Thyroid gland (tissue), 4 donors: ENCODE results near the gene SUGT1. TPM values are rescaled to one million over a fixed set of nuclear protein-coding genes. Genes with fewer than 3 reads are reported as not detected.

Source experiments
- DNase-seq, 2 donors: peaks; one replicate each; pipeline ENCODE4 v3.0.0-alpha.2; 2019
- H3K27ac ChIP-seq, 3 donors: fragments of 200-600 bp; sonication (generic); 1 replicate in 2 of 3; 2 replicates in 1 of 3; pipeline ENCODE4 v1.5.1; 2016 to 2019; ENCODE audit warnings: mild to moderate bottlenecking in 1 of 3, moderate library complexity in 1 of 3
- H3K27me3 ChIP-seq: fragments of 200-600 bp; sonication (generic); one replicate; pipeline ENCODE4 v1.5.1; 2019
- H3K36me3 ChIP-seq, 2 donors: fragments of 200-600 bp; sonication (generic); one replicate each; pipeline ENCODE4 v1.5.1; 2016 to 2019
- H3K4me1 ChIP-seq, 2 donors: fragments of 200-600 bp; sonication (generic); one replicate each; pipeline ENCODE4 v1.5.1; 2017 to 2019
- H3K4me3 ChIP-seq, 3 donors: fragments of 200-600 bp; sonication (generic); replicated peaks in 1 of 3; 1 replicate in 2 of 3; 2 replicates in 1 of 3; pipeline ENCODE4 v1.5.1; 2016; ENCODE audit warnings: mild to moderate bottlenecking in 1 of 3
- H3K9me3 ChIP-seq: fragments of 200-600 bp; sonication (generic); one replicate; pipeline ENCODE4 v1.5.1; 2017
- CTCF ChIP-seq, 6 experiments: fragments of 200-600 bp in 3 of 6; fragments of 450-650 bp in 3 of 6; sonication (generic) in 3 of 6; IDR thresholded peaks; one replicate each; pipeline ENCODE4 v1.5.1; 2016 to 2019; ENCODE audit warnings: antibody characterized with exemption in 6 of 6, mild to moderate bottlenecking in 2 of 6, inconsistent platforms in 1 of 6, moderate library complexity in 1 of 6
- POLR2A ChIP-seq, 2 donors: fragments of 450-650 bp; IDR thresholded peaks; one replicate each; pipeline ENCODE4 v1.6.1; 2017; ENCODE audit warnings: antibody characterized with exemption in 2 of 2, mild to moderate bottlenecking in 2 of 2, moderate library complexity in 1 of 2
- WGBS, 2 donors: methylation state at CpG; one replicate each; pipeline ENCODE4 v1.1.5; 2017; 5-methylcytosine and 5-hydroxymethylcytosine counted together
- intact Hi-C: fragments of 100-400 bp; cut with DNase I; formaldehyde crosslinking; loops from one replicate; pipeline ENCODE4 v1.15.1; 2023
- total RNA-seq, 4 donors: library from RNA; depleted of rRNA; stranded (reverse); fragments of >200 nt; gene quantifications; one replicate each; pipeline ENCODE4 v1.2.3, GENCODE V29; 2016

The SUGT1 gene
- total RNA-seq, 4 donors from 2014 or later: 33.6 to 50.4 (median 43.1) TPM

DNA sequence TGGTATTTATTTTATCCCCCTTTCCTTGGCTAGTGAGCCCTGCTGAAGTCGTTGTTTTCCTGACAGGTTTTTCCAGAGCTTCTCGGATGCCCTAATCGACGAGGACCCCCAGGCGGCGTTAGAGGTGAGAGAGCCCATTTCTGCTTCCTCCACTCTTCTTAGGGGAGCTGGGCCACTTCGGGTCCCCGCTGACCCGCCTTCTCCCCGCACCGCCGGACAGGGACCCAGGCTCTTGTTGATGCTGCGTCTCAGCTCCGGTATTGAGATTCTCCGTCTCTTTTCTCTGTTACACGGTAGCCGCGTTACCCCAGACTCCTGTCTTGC lies 306 bp downstream of the SUGT1 start:
- 0 to 1% methylated on average over 18 of the region's 18 CpGs for WGBS, 2 donors
- no peak for DNase-seq
- peaks cover 21 to 24% of the 10 kb centered on the region in 2 donors for H3K4me1 ChIP-seq
- no peak for TF ChIP-seq POLR2A (IDR thresholded peaks at IDR 0.05)
- peak in 1 of 6 experiments; percentile 74 for TF ChIP-seq CTCF (IDR thresholded peaks at IDR 0.05)
- no peaks in the 10 kb centered on the region for H3K27me3 ChIP-seq
- H3K27ac ChIP-seq: peak overlapping the region; percentile 92 to 98 (median 96)
- no peaks in the 10 kb centered on the region for H3K36me3 ChIP-seq
- no peaks in the 10 kb centered on the region for H3K9me3 ChIP-seq
- intact Hi-C loops: no loop called here
- H3K4me3 ChIP-seq: peak overlapping the region; percentile 42 to 89 (median 83)

- no peak overlapping the region for H3K4me3 ChIP-seq
- no peak for DNase-seq
- peaks cover 6 to 33% of the 10 kb centered on the region in 2 donors for H3K36me3 ChIP-seq
- no peak overlapping the region for H3K27ac ChIP-seq
- no peaks in the 10 kb centered on the region for H3K9me3 ChIP-seq
- 90 to 91% methylated on average over 2 of the region's 2 CpGs for WGBS, 2 donors
- peaks cover 4 to 13% of the 10 kb centered on the region in 2 donors for H3K4me1 ChIP-seq
- TF ChIP-seq CTCF (IDR thresholded peaks at IDR 0.05) (no peak), POLR2A (IDR thresholded peaks at IDR 0.05) (no peak)
- H3K27me3 ChIP-seq: no peaks in the 10 kb centered on the region
- intact Hi-C loops: no loop called here
These were observed 6.7 kb downstream of the SUGT1 start for GRCh38 chr13:52659340-52659739.

GRCh38 chr13:52664272-52664671 lies 11.6 kb downstream of the SUGT1 start:
- Histone ChIP-seq H3K36me3 (peaks cover 17 to 43% of the 10 kb centered on the region in 2 donors), H3K27me3 (no peaks in the 10 kb centered on the region), H3K9me3 (no peaks in the 10 kb centered on the region), H3K4me1 (no peaks in the 10 kb centered on the region), H3K4me3 (no peak overlapping the region), H3K27ac (no peak overlapping the region)
- intact Hi-C loops: loop anchor here (10.0 kb wide), 1 partner anchor 181 kb away; the partner anchor contains the start of gene PCDH8
- no peak for DNase-seq
- WGBS, 2 donors: 97% methylated on average over 4 of the region's 4 CpGs
- TF ChIP-seq POLR2A (IDR thresholded peaks at IDR 0.05) (no peak), CTCF (IDR thresholded peaks at IDR 0.05) (no peak)

DNA sequence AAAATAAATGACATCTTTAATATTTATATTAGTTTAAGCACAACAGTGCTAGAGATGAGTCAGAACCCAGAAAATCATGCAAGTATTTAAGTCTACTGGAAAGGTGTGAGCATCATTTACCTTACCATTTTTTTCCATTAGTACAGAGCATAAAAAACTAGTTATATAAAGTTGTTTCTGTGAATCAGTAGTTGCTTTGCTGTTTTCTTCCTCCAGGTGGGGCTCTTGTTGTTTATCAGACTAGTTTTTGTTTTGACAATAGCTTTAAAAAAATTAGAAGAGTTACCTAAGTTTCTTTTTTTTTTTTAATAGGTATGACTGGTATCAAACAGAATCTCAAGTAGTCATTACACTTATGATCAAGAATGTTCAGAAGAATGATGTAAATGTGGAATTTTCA lies 12.7 kb downstream of the SUGT1 start:
- H3K36me3 ChIP-seq: peaks cover 13 to 41% of the 10 kb centered on the region in 2 donors
- intact Hi-C loops: loop anchor here (10.0 kb wide), 1 partner anchor 179 kb away; the partner anchor contains the start of gene PCDH8
- TF ChIP-seq CTCF (IDR thresholded peaks at IDR 0.05): peak in 3 of 6 experiments; percentile 45 to 65 (median 47)
- TF ChIP-seq POLR2A (IDR thresholded peaks at IDR 0.05): no peak
- H3K4me1 ChIP-seq: no peaks in the 10 kb centered on the region
- H3K27me3 ChIP-seq: no peaks in the 10 kb centered on the region
- no peak overlapping the region for H3K27ac ChIP-seq
- H3K4me3 ChIP-seq: no peak overlapping the region
- H3K9me3 ChIP-seq: no peaks in the 10 kb centered on the region
- DNase-seq: no peak

- intact Hi-C loops: loop anchor here (10.0 kb wide), 1 partner anchor 175 kb away; the partner anchor contains the start of gene PCDH8
- peaks cover 11 to 19% of the 10 kb centered on the region in 2 donors for H3K36me3 ChIP-seq
- 79 to 80% methylated on average over 2 of the region's 2 CpGs for WGBS, 2 donors
- H3K27ac ChIP-seq: no peak overlapping the region
- H3K9me3 ChIP-seq: no peaks in the 10 kb centered on the region
- DNase-seq: no peak
- H3K27me3 ChIP-seq: no peaks in the 10 kb centered on the region
- H3K4me1 ChIP-seq: no peaks in the 10 kb centered on the region
- TF ChIP-seq CTCF (IDR thresholded peaks at IDR 0.05): no peak
- TF ChIP-seq POLR2A (IDR thresholded peaks at IDR 0.05): no peak
- no peak overlapping the region for H3K4me3 ChIP-seq
These were observed 17.0 kb downstream of the SUGT1 start for GRCh38 chr13:52669677-52670076.
